ENCODE results near the gene FGD5.

Gene FGD5

GRCh38 chr3:14845826-14846225, 27.1 kb downstream of the FGD5 start:
- H3K27ac ChIP-seq, result no peak overlapping the region
- no peak for DNase-seq (ENCODE audit: low spot score)
- POLR2A ChIA-PET (ENCODE audit: low non-redundant PET), result no interaction called here
- CTCF ChIA-PET, result no interaction called here
- no peak for TF ChIP-seq CTCF (conservative IDR thresholded peaks at IDR 0.05; ENCODE audit: low read depth)

DNA sequence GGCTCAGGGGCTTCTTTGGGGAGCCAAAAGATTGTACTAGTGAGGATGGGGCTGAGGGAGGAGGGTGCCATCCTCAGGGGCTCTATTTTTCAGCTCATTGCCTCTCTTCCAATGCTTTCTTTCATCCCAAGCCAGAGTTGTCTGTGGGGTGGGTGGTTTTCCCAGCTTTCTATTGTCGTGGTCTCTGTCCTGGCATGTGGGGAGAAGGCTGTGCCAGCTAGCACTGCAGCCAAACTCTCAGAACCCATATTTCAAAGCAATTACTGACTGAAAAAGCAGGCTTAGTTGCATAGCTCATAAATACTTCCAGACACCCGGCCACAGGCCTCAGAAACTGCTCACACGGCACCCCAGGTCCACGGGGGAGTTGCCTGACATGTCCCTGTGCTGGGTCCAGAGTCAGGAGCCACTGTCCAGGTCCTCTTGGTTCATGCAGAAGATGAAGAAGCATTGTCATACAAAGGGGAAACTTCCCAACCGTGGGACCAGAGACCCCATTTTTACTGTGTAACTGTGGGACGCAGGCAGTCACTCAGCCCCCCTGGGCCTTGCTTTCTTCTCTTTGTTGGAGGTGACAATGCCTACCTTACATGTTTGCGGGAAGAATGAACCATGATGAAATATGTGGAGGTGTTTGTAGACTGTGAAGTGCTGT, 27.6 kb downstream of the FGD5 start:
- TF ChIP-seq CTCF (conservative IDR thresholded peaks at IDR 0.05; ENCODE audit: low read depth), result no peak
- DNase-seq (ENCODE audit: low spot score), result no peak
- H3K27ac ChIP-seq, result no peak overlapping the region
- POLR2A ChIA-PET (ENCODE audit: low non-redundant PET), result no interaction called here
- CTCF ChIA-PET, result no interaction called here

GRCh38 chr3:14847613-14848541, 29.1 kb downstream of the FGD5 start:
- CTCF ChIA-PET, result interaction anchor here (0.6 kb wide), 1 partner anchor 16 kb away, joined by 3 read pairs; no protein-coding TSS in a partner anchor
- no peak for TF ChIP-seq CTCF (conservative IDR thresholded peaks at IDR 0.05; ENCODE audit: low read depth)
- POLR2A ChIA-PET (ENCODE audit: low non-redundant PET), result no interaction called here
- no peak overlapping the region for H3K27ac ChIP-seq
- DNase-seq (ENCODE audit: low spot score), result peak; percentile 8

GRCh38 chr3:14848906-14849305, 30.1 kb downstream of the FGD5 start:
- no peak overlapping the region for H3K27ac ChIP-seq
- POLR2A ChIA-PET (ENCODE audit: low non-redundant PET), result no interaction called here
- no peak for TF ChIP-seq CTCF (conservative IDR thresholded peaks at IDR 0.05; ENCODE audit: low read depth)
- CTCF ChIA-PET, result no interaction called here
- no peak for DNase-seq (ENCODE audit: low spot score)

DNA sequence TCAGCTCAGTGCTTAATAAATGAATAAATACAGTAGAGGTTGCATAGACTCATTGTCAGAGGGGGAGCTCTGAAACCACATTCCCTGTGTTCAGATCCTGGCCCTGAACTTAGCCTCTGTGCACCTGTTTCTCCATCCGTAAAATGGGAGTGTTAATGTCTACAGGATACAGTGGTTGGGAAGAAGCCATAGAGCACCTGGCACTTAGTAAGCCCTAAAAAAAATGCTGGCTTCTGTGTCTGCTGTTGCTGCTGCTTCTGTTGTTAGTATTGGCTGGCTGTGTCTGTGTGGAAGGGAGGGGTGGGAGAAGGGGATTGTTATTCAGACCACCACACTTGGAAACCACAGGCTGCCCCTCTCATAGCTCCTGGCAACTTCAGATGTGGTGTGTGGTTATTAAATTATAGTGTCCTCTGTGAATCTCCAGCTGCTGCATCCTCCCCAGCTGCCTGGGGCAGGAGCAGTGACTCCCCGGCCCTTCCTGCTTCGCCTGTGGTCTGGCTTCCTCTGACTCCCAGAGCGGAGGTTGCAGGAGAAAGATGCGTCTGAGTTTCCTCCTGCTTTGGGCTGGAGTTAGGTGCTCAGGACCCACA, 31.0 kb downstream of the FGD5 start:
- CTCF ChIA-PET, result no interaction called here
- no peak overlapping the region for H3K27ac ChIP-seq
- no peak for TF ChIP-seq CTCF (conservative IDR thresholded peaks at IDR 0.05; ENCODE audit: low read depth)
- DNase-seq (ENCODE audit: low spot score), result no peak
- POLR2A ChIA-PET (ENCODE audit: low non-redundant PET), result interaction anchor here (0.6 kb wide), 1 partner anchor 90 kb away, joined by 3 read pairs; no protein-coding TSS in a partner anchor

- TF ChIP-seq CTCF (conservative IDR thresholded peaks at IDR 0.05; ENCODE audit: low read depth), result no peak
- no peak overlapping the region for H3K27ac ChIP-seq
- DNase-seq (ENCODE audit: low spot score), result no peak
- POLR2A ChIA-PET (ENCODE audit: low non-redundant PET), result no interaction called here
- CTCF ChIA-PET, result no interaction called here
Observed at GRCh38 chr3:14852058-14852594, 33.4 kb downstream of the FGD5 start.

Measured in RWPE1 (cell line).